ENCODE data around the gene ANTXR2.

DNA sequence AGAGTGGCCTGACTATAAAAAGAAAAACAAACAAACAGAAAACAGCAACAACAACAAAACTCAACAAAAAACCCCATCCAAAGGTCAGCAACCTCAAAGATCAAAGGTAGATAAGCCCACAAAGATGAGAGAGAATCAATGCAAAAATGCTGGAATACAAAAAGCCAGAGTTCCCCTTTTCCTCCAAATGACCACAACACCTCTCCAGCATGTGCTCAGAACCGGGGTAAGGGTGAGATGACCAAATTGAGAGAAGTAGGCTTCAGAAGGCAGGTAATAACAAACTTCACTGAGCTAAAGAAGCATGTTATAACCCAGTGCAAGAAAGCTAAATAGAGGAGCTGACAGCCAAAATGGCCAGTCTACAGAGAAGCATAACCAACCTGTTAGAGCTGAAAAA is 43.5 kb upstream of the ANTXR2 start:
- no peak for TF ChIP-seq ATF3 (CRISPR knock-in tag; IDR thresholded peaks at IDR 0.05)
- no peak for TF ChIP-seq PREB (CRISPR knock-in tag; IDR thresholded peaks at IDR 0.05)
- TF ChIP-seq NR1H2 (CRISPR knock-in tag; IDR thresholded peaks at IDR 0.05; ENCODE audit: borderline replicate concordance, low read depth), result no peak
- no peak for TF ChIP-seq PHF21A (CRISPR knock-in tag; IDR thresholded peaks at IDR 0.05)
- no peak for TF ChIP-seq CTCF (CRISPR knock-in tag; IDR thresholded peaks at IDR 0.05)
- TF ChIP-seq NR2C2 (CRISPR knock-in tag; IDR thresholded peaks at IDR 0.05; ENCODE audit: borderline replicate concordance), result no peak
- no peak for TF ChIP-seq POLR2AphosphoS5 (IDR thresholded peaks at IDR 0.05; ENCODE audit: low read depth, low read length)

Data from HepG2 (cell line).